ENCODE measurements around the gene CACNB2. TPM values are rescaled to one million over a fixed set of nuclear protein-coding genes. Genes with fewer than 3 reads are reported as not detected.

The CACNB2 gene
- total RNA-seq, 6 experiments from 2014 or later = not detected

GRCh38 chr10:18419945-18420344, 279.7 kb downstream of the CACNB2 start:
- H3K36me3 Mint-ChIP-seq (ENCODE audit: low read depth) = no peaks in the 10 kb centered on the region
- H3K4me3 Mint-ChIP-seq = no peak overlapping the region
- no peaks in the 10 kb centered on the region; the same call in 1 of the 2 replicates for H3K27me3 Mint-ChIP-seq (ENCODE audit: insufficient read depth)
- DNase-seq = no peak
- TF ChIP-seq CTCF (IDR thresholded peaks at IDR 0.05) = no peak
- peaks cover 13% of the 10 kb centered on the region; the same call in 1 of the 2 replicates for H3K4me1 Mint-ChIP-seq (ENCODE audit: low read depth)
- no peaks in the 10 kb centered on the region; the same call in 1 of the 2 replicates for H3K9me3 Mint-ChIP-seq
- no peak overlapping the region for H3K27ac Mint-ChIP-seq

- H3K36me3 Mint-ChIP-seq (ENCODE audit: low read depth) = no peaks in the 10 kb centered on the region
- H3K27ac Mint-ChIP-seq = no peak overlapping the region
- no peak for TF ChIP-seq CTCF (IDR thresholded peaks at IDR 0.05)
- no peak overlapping the region for H3K4me3 Mint-ChIP-seq
- peaks cover 13% of the 10 kb centered on the region; the same call in 1 of the 2 replicates for H3K4me1 Mint-ChIP-seq (ENCODE audit: low read depth)
- H3K27me3 Mint-ChIP-seq (ENCODE audit: insufficient read depth) = no peaks in the 10 kb centered on the region; the same call in 1 of the 2 replicates
- no peak for DNase-seq
- H3K9me3 Mint-ChIP-seq = no peaks in the 10 kb centered on the region; the same call in 1 of the 2 replicates
These were observed 281.6 kb downstream of the CACNB2 start for GRCh38 chr10:18421726-18422293.

- H3K4me3 Mint-ChIP-seq = no peak overlapping the region
- no peak for DNase-seq
- no peak overlapping the region for H3K27ac Mint-ChIP-seq
- peaks cover 8% of the 10 kb centered on the region; the same call in 1 of the 2 replicates for H3K4me1 Mint-ChIP-seq (ENCODE audit: low read depth)
- peaks cover 10% of the 10 kb centered on the region; the same call in 1 of the 2 replicates for H3K9me3 Mint-ChIP-seq
- H3K27me3 Mint-ChIP-seq (ENCODE audit: insufficient read depth) = no peaks in the 10 kb centered on the region; the same call in 1 of the 2 replicates
- TF ChIP-seq CTCF (IDR thresholded peaks at IDR 0.05) = no peak
- H3K36me3 Mint-ChIP-seq (ENCODE audit: low read depth) = no peaks in the 10 kb centered on the region
These were observed 282.9 kb downstream of the CACNB2 start for GRCh38 chr10:18423058-18423637.

GRCh38 chr10:18424200-18424599, 284.0 kb downstream of the CACNB2 start:
- H3K9me3 Mint-ChIP-seq = peaks cover 12% of the 10 kb centered on the region; the same call in 1 of the 2 replicates
- no peak overlapping the region for H3K27ac Mint-ChIP-seq
- H3K4me1 Mint-ChIP-seq (ENCODE audit: low read depth) = no peaks in the 10 kb centered on the region
- DNase-seq = no peak
- H3K36me3 Mint-ChIP-seq (ENCODE audit: low read depth) = no peaks in the 10 kb centered on the region
- TF ChIP-seq CTCF (IDR thresholded peaks at IDR 0.05) = no peak
- no peak overlapping the region for H3K4me3 Mint-ChIP-seq
- no peaks in the 10 kb centered on the region; the same call in 1 of the 2 replicates for H3K27me3 Mint-ChIP-seq (ENCODE audit: insufficient read depth)

- Mint-ChIP-seq H3K27me3 (ENCODE audit: insufficient read depth) (no peaks in the 10 kb centered on the region; the same call in 1 of the 2 replicates), H3K4me3 (no peak overlapping the region), H3K4me1 (ENCODE audit: low read depth) (no peaks in the 10 kb centered on the region), H3K9me3 (peaks cover 15% of the 10 kb centered on the region), H3K36me3 (ENCODE audit: low read depth) (no peaks in the 10 kb centered on the region), H3K27ac (no peak overlapping the region)
- no peak for TF ChIP-seq CTCF (IDR thresholded peaks at IDR 0.05)
- DNase-seq = no peak
These were observed 289.1 kb downstream of the CACNB2 start for GRCh38 chr10:18429335-18429734.

All from HFFc6 (cell line).